Mesodermal cell (in vitro differentiated cells): Measurements from ENCODE around the gene OXCT2. TPM values are rescaled to one million over a fixed set of nuclear protein-coding genes. Genes with fewer than 3 reads are reported as not detected.
"Not testable (repeated sequence)": the region's sequence is repeated elsewhere in the genome, so short reads cannot be mapped to it uniquely, and the experiment has no call there.

Experiments
- H3K27ac ChIP-seq: 2 replicates; pipeline ENCODE4 v1.7.0; 2013; ENCODE audit warnings: mild to moderate bottlenecking, low read depth, low read length, moderate library complexity; ENCODE audit not compliant: severe bottlenecking
- H3K36me3 ChIP-seq: 2 replicates; pipeline ENCODE4 v1.7.1; 2013; ENCODE audit warnings: mild to moderate bottlenecking, low read length, moderate library complexity; ENCODE audit not compliant: control insufficient read depth, insufficient read depth
- H3K4me1 ChIP-seq: one replicate; pipeline ENCODE4 v1.7.1; 2013; ENCODE audit warnings: mild to moderate bottlenecking, low read length; ENCODE audit not compliant: insufficient read depth, control insufficient read depth, poor library complexity, severe bottlenecking
- H3K4me3 ChIP-seq: 2 replicates; pipeline ENCODE4 v1.7.0; 2013; ENCODE audit warnings: low read length, control low read depth, mild to moderate bottlenecking; ENCODE audit not compliant: insufficient read depth, poor library complexity, severe bottlenecking; ENCODE audit errors: extremely low read depth
- H3K9me3 ChIP-seq: 2 replicates; pipeline ENCODE4 v1.7.1; 2013; ENCODE audit warnings: mild to moderate bottlenecking, low read length, moderate library complexity; ENCODE audit not compliant: control insufficient read depth
- WGBS, 2 experiments: methylation state at CpG; one replicate each; pipeline ENCODE4 v1.1.5; 2013; ENCODE audit warnings: missing lambda C conversion rate in 2 of 2; ENCODE audit not compliant: insufficient coverage in 2 of 2; 5-methylcytosine and 5-hydroxymethylcytosine counted together
- polyA plus RNA-seq, 2 experiments: library from polyadenylated mRNA; stranded (reverse); fragments of 50-300 nt; gene quantifications; one replicate each; pipeline ENCODE4 v1.2.3, GENCODE V29; 2013

The OXCT2 gene
- 0.52 TPM for polyA plus RNA-seq (2013, experiment 1 of 2)
- polyA plus RNA-seq (2013, experiment 2 of 2): not detected

- 0% methylated on average over 3 of the region's 57 CpGs; no CpG with 5 or more reads in 1 of the 2 experiments for WGBS, 2 experiments
- H3K27ac ChIP-seq, H3K36me3 ChIP-seq, H3K4me3 ChIP-seq, H3K4me1 ChIP-seq, H3K9me3 ChIP-seq: not testable (repeated sequence)
Measured at GRCh38 chr1:39771022-39771532, at the start of gene OXCT2. OXCT2 (minus strand) TSS chr1:39771348; CDS start chr1:39771255, 93 bp downstream.

- no peak overlapping the region for H3K27ac ChIP-seq
- WGBS, 2 experiments: 91 to 93% methylated on average over 11 to 22 of the region's 22 CpGs
- H3K4me3 ChIP-seq: no peak overlapping the region
- H3K4me1 ChIP-seq: peaks cover 3% of the 10 kb centered on the region
- H3K36me3 ChIP-seq: no peaks in the 10 kb centered on the region
- H3K9me3 ChIP-seq: no peaks in the 10 kb centered on the region
Measured at GRCh38 chr1:39819091-39819812, 48.1 kb upstream of the OXCT2 start.

DNA sequence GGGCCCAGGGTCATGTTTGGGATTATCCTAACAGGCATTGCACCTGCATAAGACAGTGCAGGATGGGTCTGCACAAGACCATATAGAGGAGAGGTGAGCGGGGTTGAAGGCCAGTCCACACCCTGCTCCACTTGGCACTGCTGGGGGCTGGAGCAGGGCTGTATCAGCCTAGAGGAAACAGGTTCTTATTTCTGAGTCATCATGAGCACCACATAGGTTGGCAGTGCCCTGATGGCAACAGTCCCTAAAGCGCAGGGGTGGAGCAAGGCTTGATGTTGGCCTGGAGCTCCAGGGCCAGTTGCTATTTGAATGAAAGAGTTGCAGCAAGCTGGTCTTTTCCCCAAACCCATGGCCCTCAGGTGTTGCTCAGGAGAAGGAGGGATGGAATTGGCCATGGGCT, 47.3 kb upstream of the OXCT2 start:
- H3K27ac ChIP-seq: no peak overlapping the region
- no peak overlapping the region for H3K4me3 ChIP-seq
- WGBS, 2 experiments: 85 to 93% methylated on average over 2 of the region's 2 CpGs
- H3K36me3 ChIP-seq: no peaks in the 10 kb centered on the region
- H3K4me1 ChIP-seq: peaks cover 3% of the 10 kb centered on the region
- no peaks in the 10 kb centered on the region for H3K9me3 ChIP-seq

GRCh38 chr1:39817091-39817932, 46.2 kb upstream of the OXCT2 start:
- 84 to 87% methylated on average over 11 to 14 of the region's 24 CpGs for WGBS, 2 experiments
- H3K4me3 ChIP-seq, H3K27ac ChIP-seq, H3K4me1 ChIP-seq, H3K36me3 ChIP-seq, H3K9me3 ChIP-seq: not testable (repeated sequence)

DNA sequence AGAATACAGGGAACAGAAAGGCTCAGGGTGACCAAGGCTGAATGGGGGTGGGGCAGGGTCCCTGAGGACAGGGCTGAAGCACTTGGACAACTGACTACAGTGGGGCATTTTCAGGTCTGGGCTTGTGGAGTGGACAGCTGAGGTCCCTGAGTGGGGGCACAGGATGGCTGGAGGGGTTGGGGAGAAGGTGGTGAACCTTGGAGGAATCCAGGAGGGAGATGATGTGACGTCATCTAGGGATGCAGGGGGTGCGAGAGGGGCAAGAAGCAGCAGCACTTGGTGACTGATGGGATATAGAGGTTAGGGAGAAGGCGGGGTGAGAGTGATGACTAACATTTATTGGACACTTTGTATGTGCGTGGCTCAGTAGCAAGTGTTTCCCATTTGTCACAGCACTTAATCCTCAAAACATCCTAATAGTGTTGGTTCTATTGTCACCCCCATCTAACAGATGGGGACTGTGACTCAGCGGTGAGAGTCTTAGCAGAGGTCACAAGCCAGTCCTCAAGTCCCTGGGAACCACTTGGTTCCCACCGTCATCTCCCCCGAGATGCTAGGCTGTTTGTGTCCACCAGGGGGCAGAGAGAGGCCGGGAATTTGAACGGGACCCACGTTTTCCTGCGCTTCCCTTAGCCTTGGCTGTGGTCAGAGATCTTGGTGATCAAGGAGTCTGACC, 45.4 kb upstream of the OXCT2 start:
- Histone ChIP-seq H3K9me3 (no peaks in the 10 kb centered on the region), H3K4me1 (peaks cover 3% of the 10 kb centered on the region), H3K27ac (no peak overlapping the region), H3K4me3 (no peak overlapping the region), H3K36me3 (no peaks in the 10 kb centered on the region)
- 11 to 15% methylated on average over 7 to 9 of the region's 11 CpGs for WGBS, 2 experiments

DNA sequence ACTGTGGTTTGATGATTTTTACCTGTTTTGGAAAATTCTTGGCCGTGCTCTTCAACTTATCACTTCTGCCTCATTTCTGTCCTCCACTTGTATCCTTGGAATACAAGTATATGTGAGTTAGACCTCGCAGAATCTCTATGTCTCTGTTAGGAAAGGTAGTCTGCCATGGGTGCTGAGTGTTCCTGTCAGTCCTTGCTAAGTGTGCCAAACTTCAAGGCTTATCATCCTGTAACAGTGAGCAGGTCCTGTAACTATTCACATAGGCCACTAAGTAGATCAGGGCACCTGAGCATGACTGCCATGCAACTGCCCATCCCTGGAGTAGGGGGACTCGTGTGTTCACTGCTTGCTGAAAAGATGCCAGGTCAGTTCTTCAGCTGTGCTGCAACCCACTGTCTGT, 41.8 kb upstream of the OXCT2 start:
- no peaks in the 10 kb centered on the region for H3K36me3 ChIP-seq
- 89 to 100% methylated on average over 1 of the region's 3 CpGs for WGBS, 2 experiments
- H3K27ac ChIP-seq: no peak overlapping the region
- no peak overlapping the region for H3K4me3 ChIP-seq
- no peaks in the 10 kb centered on the region for H3K9me3 ChIP-seq
- H3K4me1 ChIP-seq: peaks cover 3% of the 10 kb centered on the region

GRCh38 chr1:39808784-39809517, 37.8 kb upstream of the OXCT2 start:
- H3K4me1 ChIP-seq: no peaks in the 10 kb centered on the region

DNA sequence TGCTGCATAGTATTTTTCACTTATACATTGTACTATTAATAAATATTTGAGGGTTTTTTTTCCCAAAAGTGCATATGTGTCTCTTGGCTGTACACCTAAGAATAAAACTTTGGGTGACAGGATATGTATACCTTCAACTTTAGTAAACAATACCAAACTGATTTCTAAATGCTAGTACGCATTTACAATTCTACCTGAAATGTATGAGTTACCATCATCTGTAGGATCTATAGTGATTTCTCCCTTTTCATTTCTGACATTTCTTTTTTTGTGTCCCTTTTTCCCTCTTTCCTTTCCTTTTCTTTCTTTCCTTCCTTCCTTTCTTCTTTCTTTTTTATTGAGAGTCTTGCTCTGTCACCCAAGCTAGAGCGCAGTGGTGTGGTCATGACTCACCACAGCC, 34.2 kb upstream of the OXCT2 start:
- Histone ChIP-seq H3K27ac (no peak overlapping the region), H3K36me3 (no peaks in the 10 kb centered on the region), H3K9me3 (peaks cover 5% of the 10 kb centered on the region), H3K4me1 (peaks cover 5% of the 10 kb centered on the region), H3K4me3 (no peak overlapping the region)
- 100% methylated on average over 1 of the region's 2 CpGs; no CpG with 5 or more reads in 1 of the 2 experiments for WGBS, 2 experiments

More at GRCh38 chr1:39808784-39809517, 37.8 kb upstream of the OXCT2 start:
- H3K36me3 ChIP-seq: no peaks in the 10 kb centered on the region
- no peak overlapping the region for H3K4me3 ChIP-seq
- peaks cover 5% of the 10 kb centered on the region for H3K9me3 ChIP-seq
- H3K27ac ChIP-seq: no peak overlapping the region
- WGBS, 2 experiments: 100% methylated on average over 2 to 3 of the region's 8 CpGs

- Histone ChIP-seq H3K27ac (no peak overlapping the region), H3K36me3 (no peaks in the 10 kb centered on the region), H3K9me3 (peaks cover 5% of the 10 kb centered on the region), H3K4me1 (peaks cover 10% of the 10 kb centered on the region), H3K4me3 (no peak overlapping the region)
- WGBS, 2 experiments: 91 to 96% methylated on average over 13 to 14 of the region's 14 CpGs
Measured at GRCh38 chr1:39802496-39803260, 31.5 kb upstream of the OXCT2 start.
